Hematopoietic multipotent progenitor cell treated with erythropoietin and hydrocortisone succinate and interleukin-3 and kit ligand, for 6 days (in vitro differentiated cells): ENCODE results near the gene G3BP1.
A peak's percentile ranks its signal among the peaks of the same experiment; 100 is the strongest.
"Not testable (repeated sequence)": the region's sequence is repeated elsewhere in the genome, so short reads cannot be mapped to it uniquely, and the experiment has no call there.

Source experiments
- DNase-seq: peaks from one replicate; pipeline ENCODE4 v3.0.0-alpha.2; 2015

Gene G3BP1

GRCh38 chr5:151771259-151772028 lies at the start of gene G3BP1:
G3BP1 (plus strand) TSS chr5:151771954; CDS start chr5:151786621, 14,667 bp downstream.
- peak; percentile 100 for DNase-seq

DNA sequence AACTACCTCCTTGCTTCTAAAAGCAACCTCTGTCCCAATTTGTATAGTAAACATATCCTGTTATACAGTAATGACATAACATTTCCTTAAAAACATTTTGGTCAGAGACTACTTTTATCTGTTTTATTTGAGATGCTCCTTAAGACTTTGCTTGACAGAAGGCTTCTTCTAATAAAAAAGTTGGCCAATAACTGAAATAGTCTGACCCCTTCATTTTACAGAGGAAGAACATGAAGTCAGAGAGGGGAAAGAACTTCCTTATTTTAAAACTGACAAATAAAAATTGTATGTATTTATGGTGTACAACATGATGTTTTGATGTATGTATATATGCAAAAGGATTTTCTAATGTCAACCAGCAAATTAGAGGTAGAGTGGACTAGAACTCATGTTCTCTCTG lies 49.2 kb upstream of the G3BP1 start:
- DNase-seq: no peak

DNA sequence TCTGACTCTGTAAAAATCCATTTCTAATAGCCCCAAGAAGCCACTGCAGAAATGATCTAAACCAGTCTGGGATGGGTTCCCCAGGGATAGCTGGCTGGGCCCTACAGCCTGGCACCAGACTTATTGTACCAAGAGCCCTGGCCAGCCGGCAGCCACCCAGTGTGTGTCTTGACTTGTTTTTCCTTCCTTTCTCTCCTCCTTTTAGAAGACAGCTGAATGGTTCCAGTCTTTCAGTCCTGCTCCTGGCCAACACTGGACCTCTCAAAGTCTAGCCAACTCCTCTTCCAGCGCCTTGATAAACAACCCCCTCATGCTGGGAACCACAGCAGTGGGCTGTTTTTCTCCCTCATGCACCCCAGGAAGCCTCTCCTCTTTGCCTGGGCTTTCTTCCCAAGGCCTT lies 47.4 kb upstream of the G3BP1 start:
- DNase-seq: no peak

- not testable (repeated sequence) for DNase-seq
Measured at GRCh38 chr5:151729597-151729996, 42.2 kb upstream of the G3BP1 start.

DNA sequence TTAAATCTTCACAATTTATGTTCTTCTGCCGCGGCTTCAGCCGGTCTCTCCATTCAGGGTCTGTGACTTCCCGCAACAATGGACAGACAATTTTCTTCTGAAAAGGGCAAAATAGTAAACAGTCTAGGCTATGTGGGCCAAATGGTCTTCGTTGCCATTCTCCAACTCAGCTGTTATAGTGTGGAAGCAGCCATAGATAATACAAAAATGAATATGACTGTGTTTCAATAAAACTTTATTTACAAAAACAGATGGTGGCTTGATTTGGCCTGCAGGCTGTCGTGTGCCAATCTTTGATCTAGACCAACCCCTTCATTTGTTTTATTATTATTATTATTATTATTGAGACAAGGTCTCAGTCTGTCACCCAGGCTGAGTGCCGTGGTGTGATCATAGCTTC lies 41.4 kb upstream of the G3BP1 start:
- DNase-seq: no peak

DNA sequence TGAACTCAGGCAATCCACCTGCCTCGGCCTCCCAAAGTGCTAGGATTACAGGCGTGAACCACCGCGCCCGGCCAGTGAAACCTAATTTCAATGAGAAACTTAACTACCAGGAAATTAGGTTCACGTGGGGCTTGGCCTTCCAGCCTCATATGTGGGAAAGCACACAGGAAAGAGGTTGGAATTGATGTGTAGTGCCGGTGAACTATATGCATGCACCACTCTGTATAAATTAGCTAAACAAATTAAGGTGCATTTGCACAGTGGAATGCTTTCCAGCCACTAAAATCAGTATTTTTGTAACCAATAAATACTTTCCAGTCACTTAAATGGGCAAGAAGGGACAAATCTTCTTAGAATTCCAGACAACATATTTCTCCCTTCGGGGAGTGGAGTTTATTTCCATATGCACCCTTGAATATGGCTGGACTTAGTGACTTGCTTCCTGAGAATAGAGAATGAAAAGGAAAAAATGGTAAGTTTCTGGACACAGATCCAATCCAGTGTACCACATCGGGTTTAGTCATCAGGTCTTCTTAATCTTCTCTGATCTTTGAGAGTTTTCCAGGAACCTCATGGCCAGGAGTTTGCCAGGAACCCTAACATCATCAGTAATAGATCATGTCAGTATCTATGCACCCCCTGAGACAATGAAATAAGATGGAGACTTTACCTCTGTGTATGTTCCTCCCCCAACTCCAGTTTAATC lies 38.2 kb upstream of the G3BP1 start:
- no peak for DNase-seq

- DNase-seq: no peak
Measured at GRCh38 chr5:151734064-151734408, 37.7 kb upstream of the G3BP1 start.

GRCh38 chr5:151735646-151736045 lies 36.1 kb upstream of the G3BP1 start:
- no peak for DNase-seq

DNA sequence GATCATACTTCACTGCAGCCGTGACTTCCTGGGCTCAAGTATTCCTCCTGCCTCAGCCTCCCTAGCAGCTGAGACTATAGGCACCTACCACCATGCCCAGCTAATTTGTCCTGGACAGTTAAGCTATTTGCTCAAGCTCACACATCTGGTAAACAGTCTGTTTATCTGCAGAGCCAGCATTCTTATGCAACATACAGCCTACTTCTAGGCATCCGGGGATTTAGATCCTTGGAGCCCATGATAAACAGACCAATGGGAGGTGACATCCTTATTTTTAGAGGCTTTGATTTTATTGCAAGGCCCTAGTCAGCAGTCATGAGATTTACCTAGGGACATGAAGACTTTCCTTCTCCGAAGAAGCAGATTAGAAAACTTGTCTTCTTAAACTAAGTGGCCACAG lies 34.3 kb upstream of the G3BP1 start:
- no peak for DNase-seq

- no peak for DNase-seq
Measured at GRCh38 chr5:151738125-151738848, 33.5 kb upstream of the G3BP1 start.

GRCh38 chr5:151739395-151739794 lies 32.4 kb upstream of the G3BP1 start:
- DNase-seq: no peak

DNA sequence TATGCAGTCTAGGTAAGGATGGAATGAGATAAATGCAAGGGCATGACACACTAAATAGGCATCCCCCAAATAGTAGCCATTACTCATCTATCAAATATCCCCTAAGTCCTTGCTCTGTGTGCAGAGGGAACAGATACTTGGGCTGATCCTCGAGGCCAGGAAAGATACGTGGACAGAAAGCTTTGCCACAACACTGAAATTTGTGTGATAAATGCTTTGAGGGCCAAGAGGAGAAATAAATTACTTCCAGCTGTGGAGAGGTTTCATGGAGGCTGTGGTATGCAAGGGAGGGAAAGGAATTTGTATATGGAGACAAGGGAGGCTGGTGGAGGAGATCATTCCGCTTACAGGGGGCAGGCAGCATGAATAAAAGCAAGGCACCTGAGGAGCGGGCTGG lies 31.8 kb upstream of the G3BP1 start:
- DNase-seq: no peak

GRCh38 chr5:151740336-151740942 lies 31.3 kb upstream of the G3BP1 start:
- peak; percentile 84 for DNase-seq

DNA sequence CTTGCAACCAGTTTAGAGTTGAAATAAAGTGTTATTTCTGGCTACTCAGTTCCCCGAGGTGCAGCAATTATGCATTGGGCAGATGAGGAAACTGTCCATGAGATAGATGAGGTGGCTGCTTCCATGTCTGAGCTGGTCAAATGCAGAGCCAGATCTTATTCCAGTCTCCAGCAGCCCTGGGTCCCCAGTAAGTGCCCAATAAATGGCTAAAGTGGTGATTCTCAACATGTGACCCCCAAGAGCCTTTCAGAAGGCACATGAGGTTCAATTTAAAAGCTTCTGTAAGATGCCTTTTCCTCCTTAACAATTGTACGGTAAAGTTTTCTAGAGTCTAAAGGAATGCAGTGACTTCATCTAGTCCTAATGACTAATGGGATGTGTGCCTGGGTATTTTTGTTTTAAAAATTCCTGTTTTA lies 30.8 kb upstream of the G3BP1 start:
- no peak for DNase-seq

DNA sequence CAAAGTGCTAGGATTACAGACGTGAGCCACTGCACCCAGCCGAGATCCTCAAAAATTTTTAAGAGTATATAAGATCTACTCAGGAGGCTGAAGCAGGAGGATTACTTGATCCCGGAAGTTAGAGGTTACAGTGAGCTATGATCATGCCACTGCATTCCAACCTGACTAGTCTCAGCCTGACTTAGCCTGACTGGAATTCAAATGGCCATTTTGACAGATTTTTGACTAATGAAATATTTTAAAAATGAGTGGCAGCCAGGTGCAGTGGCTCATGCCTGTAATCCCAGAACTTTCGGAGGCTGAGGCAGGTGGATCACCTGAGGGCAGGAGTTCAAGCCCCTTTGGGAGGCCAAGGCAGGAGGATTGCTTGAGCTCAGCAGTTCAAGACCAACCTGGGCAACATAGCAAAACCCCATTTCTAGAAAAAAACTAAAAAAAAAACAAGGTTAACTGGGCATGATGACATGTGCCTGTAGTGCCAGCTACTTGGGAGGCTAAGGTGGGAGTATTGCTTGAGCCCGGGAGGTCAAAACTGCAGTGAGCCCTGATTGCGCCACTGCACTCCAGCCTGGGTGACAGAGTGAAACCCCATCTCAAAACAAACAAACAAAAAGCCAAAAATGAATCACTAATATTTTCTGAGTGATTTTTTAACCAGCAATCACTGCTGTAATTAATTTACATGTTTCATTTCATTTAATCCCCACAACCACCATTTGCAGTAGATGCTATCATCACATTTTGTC lies 29.9 kb upstream of the G3BP1 start:
- DNase-seq: no peak

GRCh38 chr5:151742870-151743294 lies 28.9 kb upstream of the G3BP1 start:
- DNase-seq: peak; percentile 34

DNA sequence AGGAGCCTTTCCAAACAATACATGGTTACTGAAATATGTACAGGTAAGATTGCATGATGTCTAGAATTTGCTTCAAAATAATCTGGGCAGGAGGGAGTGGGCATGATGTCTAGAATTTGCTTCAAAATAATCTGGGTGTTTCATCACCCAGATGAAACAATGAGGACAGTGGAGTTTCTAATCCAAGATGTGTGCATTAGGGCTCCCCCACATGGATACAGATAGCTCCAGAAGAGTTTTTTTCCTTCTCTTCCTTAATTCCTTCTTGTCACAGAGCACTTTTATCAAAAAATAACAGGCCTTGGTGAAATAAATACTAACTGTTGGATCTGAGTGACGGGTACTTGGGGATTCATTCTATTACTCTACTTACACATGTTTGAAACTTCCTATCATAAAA lies 28.2 kb upstream of the G3BP1 start:
- no peak for DNase-seq

- peak; percentile 27 for DNase-seq
Measured at GRCh38 chr5:151745071-151745705, 26.6 kb upstream of the G3BP1 start.

GRCh38 chr5:151750121-151750520 lies 21.6 kb upstream of the G3BP1 start:
- no peak for DNase-seq

DNA sequence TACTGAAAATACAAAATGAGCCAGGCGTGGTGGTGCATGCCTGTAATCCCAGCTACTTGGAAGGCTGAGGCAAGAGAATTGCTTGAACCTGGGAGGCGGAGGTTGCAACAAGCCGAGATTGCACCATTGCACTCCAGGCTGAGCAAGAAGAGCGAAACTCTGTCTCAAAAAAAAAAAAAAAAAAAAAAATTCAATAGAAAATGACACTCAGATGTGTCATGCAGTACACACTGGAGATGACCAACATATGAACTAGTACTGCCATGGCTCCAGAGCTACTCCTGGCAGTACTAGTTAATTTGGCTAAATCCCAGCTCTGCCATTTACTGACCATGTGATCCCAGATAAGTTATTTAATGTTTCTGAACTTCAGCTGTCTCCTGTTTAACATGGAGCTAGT lies 20.7 kb upstream of the G3BP1 start:
- DNase-seq: no peak

- DNase-seq: no peak
Measured at GRCh38 chr5:151751593-151751992, 20.2 kb upstream of the G3BP1 start.

GRCh38 chr5:151755383-151755782 lies 16.4 kb upstream of the G3BP1 start:
- DNase-seq: no peak
